ENCODE data around the gene SCFD2.

DNA sequence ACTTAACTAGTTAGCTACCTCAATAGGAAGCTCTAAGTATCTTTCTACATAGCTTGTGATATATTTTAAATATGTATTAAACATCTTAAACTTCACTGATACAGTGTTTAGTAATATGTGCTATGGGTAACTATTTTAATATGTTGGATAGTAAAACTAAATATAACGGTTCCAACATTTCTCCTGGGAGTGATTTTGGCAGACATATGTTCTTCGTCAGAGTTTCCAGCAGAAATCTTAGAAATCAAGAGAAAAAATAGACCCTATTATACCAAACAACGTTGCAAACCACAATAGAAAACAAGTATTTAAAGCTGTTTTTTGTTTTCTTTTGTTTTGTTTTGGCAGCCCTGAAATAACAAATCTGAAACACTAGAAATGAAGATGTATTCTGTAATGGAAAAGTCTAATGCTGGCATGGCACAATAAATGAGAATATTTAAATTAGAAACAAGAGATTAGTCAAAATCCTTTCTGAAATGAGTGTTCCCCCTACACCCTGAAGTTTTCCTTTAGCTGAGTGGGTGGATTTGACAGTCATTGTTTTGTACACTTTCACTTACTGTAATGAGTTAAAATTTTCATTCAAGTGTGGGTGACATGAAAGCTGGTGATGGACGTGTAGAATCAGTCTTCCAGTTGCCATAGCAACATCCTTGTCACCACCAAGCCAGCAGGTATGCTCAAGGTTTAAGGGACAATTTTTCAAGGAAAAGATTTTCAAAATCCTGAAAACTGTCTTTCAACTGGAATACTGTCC, 233.5 kb downstream of the SCFD2 start:
- TF ChIP-seq, protein P1, sequence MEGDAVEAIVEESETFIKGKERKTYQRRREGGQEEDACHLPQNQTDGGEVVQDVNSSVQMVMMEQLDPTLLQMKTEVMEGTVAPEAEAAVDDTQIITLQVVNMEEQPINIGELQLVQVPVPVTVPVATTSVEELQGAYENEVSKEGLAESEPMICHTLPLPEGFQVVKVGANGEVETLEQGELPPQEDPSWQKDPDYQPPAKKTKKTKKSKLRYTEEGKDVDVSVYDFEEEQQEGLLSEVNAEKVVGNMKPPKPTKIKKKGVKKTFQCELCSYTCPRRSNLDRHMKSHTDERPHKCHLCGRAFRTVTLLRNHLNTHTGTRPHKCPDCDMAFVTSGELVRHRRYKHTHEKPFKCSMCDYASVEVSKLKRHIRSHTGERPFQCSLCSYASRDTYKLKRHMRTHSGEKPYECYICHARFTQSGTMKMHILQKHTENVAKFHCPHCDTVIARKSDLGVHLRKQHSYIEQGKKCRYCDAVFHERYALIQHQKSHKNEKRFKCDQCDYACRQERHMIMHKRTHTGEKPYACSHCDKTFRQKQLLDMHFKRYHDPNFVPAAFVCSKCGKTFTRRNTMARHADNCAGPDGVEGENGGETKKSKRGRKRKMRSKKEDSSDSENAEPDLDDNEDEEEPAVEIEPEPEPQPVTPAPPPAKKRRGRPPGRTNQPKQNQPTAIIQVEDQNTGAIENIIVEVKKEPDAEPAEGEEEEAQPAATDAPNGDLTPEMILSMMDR (conservative IDR thresholded peaks at IDR 0.05; ENCODE audit: low read depth, low read length), result no peak
- TF ChIP-seq EZH2 (IDR thresholded peaks at IDR 0.05; ENCODE audit: low read length, unreplicated experiment), result no peak

All from PC-3 (cell line).